ENCODE measurements around the gene GMPS. TPM values are rescaled to one million over a fixed set of nuclear protein-coding genes. Genes with fewer than 3 reads are reported as not detected.

GMPS gene
- total RNA-seq, 1 donor from 2014 or later, result 82.3 TPM

DNA sequence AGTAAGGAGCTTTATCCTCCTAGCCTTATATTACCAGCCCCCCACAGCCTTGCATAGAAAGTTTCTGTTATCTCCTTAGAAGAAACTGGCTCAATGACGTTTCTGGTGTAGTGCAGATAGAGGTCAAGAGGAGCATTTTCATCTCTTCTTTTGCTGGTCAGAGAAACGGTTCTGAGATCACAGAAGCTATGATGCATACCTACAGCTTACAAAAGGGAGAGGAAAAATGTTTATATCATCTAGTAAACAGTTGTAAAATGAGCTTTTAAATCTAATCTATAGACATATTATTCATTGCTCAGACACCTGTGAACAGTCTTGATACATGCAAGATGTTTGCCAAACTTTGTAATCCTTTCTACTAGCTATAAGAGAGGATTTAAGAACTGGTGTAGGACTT, 68.0 kb downstream of the GMPS start:
- Mint-ChIP-seq H3K27ac (ENCODE audit: unreplicated experiment) (no peak overlapping the region), H3K4me1 (ENCODE audit: low read depth, unreplicated experiment) (no peaks in the 10 kb centered on the region), H3K36me3 (ENCODE audit: unreplicated experiment) (no peaks in the 10 kb centered on the region), H3K4me3 (ENCODE audit: unreplicated experiment) (no peak overlapping the region), H3K9me3 (ENCODE audit: unreplicated experiment) (no peaks in the 10 kb centered on the region), H3K27me3 (ENCODE audit: unreplicated experiment) (no peaks in the 10 kb centered on the region)
- no peak for DNase-seq
- no peak for TF ChIP-seq CTCF (IDR thresholded peaks at IDR 0.05; ENCODE audit: partially characterized antibody, unreplicated experiment)

DNA sequence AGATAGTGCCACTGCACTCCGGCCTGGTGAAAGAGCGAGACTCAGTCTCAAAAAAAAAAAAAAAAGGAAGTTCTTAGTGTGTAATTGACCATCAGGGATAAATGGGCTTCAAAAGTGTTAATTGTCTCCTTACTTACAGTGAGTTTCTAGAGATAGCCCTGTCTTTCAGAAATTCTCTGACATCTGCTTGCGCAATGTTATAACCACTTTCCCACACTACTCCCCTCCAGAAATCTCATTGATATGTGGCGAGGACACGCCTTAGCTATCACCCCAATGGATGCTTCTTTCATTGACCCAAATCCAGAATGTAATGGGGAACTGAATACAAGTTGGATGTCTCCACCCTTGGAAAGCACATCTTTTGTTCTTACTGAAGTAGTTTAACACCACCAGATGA, 70.9 kb downstream of the GMPS start:
- Mint-ChIP-seq H3K4me3 (ENCODE audit: unreplicated experiment) (no peak overlapping the region), H3K27me3 (ENCODE audit: unreplicated experiment) (no peaks in the 10 kb centered on the region), H3K36me3 (ENCODE audit: unreplicated experiment) (no peaks in the 10 kb centered on the region), H3K4me1 (ENCODE audit: low read depth, unreplicated experiment) (no peaks in the 10 kb centered on the region), H3K9me3 (ENCODE audit: unreplicated experiment) (no peaks in the 10 kb centered on the region), H3K27ac (ENCODE audit: unreplicated experiment) (peak overlapping the region; percentile 44)
- DNase-seq, result no peak
- no peak for TF ChIP-seq CTCF (IDR thresholded peaks at IDR 0.05; ENCODE audit: partially characterized antibody, unreplicated experiment)

GRCh38 chr3:155944081-155944480, 73.6 kb downstream of the GMPS start:
- no peak overlapping the region for H3K4me3 Mint-ChIP-seq (ENCODE audit: unreplicated experiment)
- TF ChIP-seq CTCF (IDR thresholded peaks at IDR 0.05; ENCODE audit: partially characterized antibody, unreplicated experiment), result no peak
- no peaks in the 10 kb centered on the region for H3K9me3 Mint-ChIP-seq (ENCODE audit: unreplicated experiment)
- no peaks in the 10 kb centered on the region for H3K36me3 Mint-ChIP-seq (ENCODE audit: unreplicated experiment)
- no peak for DNase-seq
- H3K27me3 Mint-ChIP-seq (ENCODE audit: unreplicated experiment), result no peaks in the 10 kb centered on the region
- H3K27ac Mint-ChIP-seq (ENCODE audit: unreplicated experiment), result no peak overlapping the region
- no peaks in the 10 kb centered on the region for H3K4me1 Mint-ChIP-seq (ENCODE audit: low read depth, unreplicated experiment)

DNA sequence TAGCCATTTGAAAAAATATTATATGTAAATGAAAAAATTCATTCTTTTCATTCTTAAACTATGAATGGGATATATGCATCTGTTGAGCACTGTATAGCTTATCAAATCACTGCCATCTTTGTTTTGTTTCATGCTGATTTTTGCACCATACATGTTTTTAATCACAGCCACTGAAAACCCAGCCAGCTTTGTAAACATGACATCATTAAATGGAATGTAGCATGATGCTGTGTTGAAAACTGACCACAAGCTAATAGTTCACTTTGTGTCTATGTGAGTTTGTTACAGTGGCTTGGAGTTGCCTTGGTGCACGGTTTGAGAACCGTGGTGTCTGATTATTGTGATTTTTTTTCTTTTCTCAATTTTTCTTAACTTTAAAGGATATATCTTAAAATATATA, 75.7 kb downstream of the GMPS start:
- Mint-ChIP-seq H3K9me3 (ENCODE audit: unreplicated experiment) (no peaks in the 10 kb centered on the region), H3K27ac (ENCODE audit: unreplicated experiment) (no peak overlapping the region), H3K4me3 (ENCODE audit: unreplicated experiment) (no peak overlapping the region), H3K4me1 (ENCODE audit: low read depth, unreplicated experiment) (peaks cover under 1% of the 10 kb centered on the region), H3K27me3 (ENCODE audit: unreplicated experiment) (no peaks in the 10 kb centered on the region), H3K36me3 (ENCODE audit: unreplicated experiment) (no peaks in the 10 kb centered on the region)
- DNase-seq, result no peak
- TF ChIP-seq CTCF (IDR thresholded peaks at IDR 0.05; ENCODE audit: partially characterized antibody, unreplicated experiment), result no peak

DNA sequence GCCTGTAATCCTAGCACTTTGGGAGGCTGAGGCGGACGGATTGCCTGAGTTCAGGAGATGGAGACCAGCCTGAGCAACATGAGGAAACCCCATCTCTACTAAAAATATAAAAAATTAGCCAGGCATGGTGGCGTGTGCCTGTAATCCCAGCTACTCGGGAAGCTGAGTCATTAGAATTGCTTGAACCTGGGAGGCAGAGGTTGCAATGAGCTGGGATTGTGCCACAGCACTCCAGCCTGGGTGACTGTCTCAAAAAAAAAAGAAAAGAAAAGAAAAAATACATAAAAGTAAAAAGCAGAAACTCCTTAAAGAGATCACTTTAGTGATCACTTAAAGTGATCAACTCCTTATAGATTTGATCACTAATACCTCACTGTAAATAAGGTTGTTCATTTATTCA, 78.0 kb downstream of the GMPS start:
- Mint-ChIP-seq H3K36me3 (ENCODE audit: unreplicated experiment) (no peaks in the 10 kb centered on the region), H3K4me1 (ENCODE audit: low read depth, unreplicated experiment) (peaks cover 2% of the 10 kb centered on the region), H3K27ac (ENCODE audit: unreplicated experiment) (no peak overlapping the region), H3K9me3 (ENCODE audit: unreplicated experiment) (no peaks in the 10 kb centered on the region), H3K27me3 (ENCODE audit: unreplicated experiment) (no peaks in the 10 kb centered on the region), H3K4me3 (ENCODE audit: unreplicated experiment) (no peak overlapping the region)
- TF ChIP-seq CTCF (IDR thresholded peaks at IDR 0.05; ENCODE audit: partially characterized antibody, unreplicated experiment), result no peak
- DNase-seq, result no peak

Measured in glutamatergic neuron (in vitro differentiated cells).